ENCODE data around the gene RCN1. TPM values are rescaled to one million over a fixed set of nuclear protein-coding genes. Genes with fewer than 3 reads are reported as not detected.

RCN1 gene
- total and polyA plus RNA-seq, 4 donors = 35.9 to 58.1 (median 46.4) TPM

DNA sequence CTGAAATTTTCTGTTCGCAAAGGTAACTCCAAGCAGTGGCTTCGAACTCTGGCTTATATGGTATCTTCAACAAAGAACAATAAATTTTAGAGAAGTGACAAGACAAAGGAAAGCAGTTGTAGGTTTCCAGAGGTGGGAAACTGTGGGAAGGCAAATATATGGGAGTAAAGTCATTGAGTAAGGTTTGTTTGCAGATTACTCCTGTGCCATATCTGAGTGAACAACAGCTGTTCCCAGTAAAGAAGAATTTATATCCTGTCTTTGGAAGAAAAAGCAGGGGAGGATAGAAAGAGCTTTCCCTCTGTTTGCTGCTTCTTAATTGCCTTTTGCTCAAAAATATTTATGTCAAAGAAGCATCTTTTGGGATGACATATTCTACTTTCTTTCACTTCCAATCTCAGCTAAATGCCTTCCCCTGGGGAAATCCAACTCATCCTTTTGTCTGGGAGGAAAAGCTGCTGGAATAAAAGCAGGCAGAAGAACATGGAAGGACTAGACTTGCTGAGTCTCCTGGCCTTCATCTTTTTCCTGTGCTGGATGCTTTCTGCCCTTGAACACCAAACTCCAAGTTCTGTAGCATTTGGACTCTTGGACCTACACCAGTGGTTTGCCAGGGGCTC is 10.4 kb upstream of the RCN1 start:
- no peak overlapping the region for H3K27ac ChIP-seq (ENCODE audit: low read depth in 1 of 2, low read length in 2 of 2)
- DNase-seq (ENCODE audit: low spot score) = no peak
- no peaks in the 10 kb centered on the region for H3K4me1 ChIP-seq (ENCODE audit: control insufficient read depth in 4 of 4, insufficient read depth in 4 of 4, low read length in 3 of 4)
- no peak overlapping the region for H3K4me3 ChIP-seq (ENCODE audit: low read depth in 1 of 3, low read length in 3 of 3)
- no peaks in the 10 kb centered on the region for H3K36me3 ChIP-seq (ENCODE audit: control insufficient read depth in 4 of 4, insufficient read depth in 3 of 4, low read depth in 1 of 4, low read length in 3 of 4)
- H3K9me3 ChIP-seq (ENCODE audit: control insufficient read depth in 4 of 4, low read length in 3 of 4) = no peaks in the 10 kb centered on the region
- no peak overlapping the region for H3K9ac ChIP-seq (ENCODE audit: low read depth in 1 of 2, low read length in 2 of 2)
- TF ChIP-seq, protein P1, sequence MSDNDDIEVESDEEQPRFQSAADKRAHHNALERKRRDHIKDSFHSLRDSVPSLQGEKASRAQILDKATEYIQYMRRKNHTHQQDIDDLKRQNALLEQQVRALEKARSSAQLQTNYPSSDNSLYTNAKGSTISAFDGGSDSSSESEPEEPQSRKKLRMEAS (IDR thresholded peaks at IDR 0.05) = no peak
- no peak for TF ChIP-seq NR2F2 (IDR thresholded peaks at IDR 0.05)
- TF ChIP-seq SP1 (IDR thresholded peaks at IDR 0.05) = no peak
- TF ChIP-seq EGR1 (IDR thresholded peaks at IDR 0.05; ENCODE audit: low read depth in 2 of 2) = no peak
- TF ChIP-seq TAF1 (conservative IDR thresholded peaks at IDR 0.05) = no peak
- TF ChIP-seq YY1 (IDR thresholded peaks at IDR 0.05) = no peak
- TF ChIP-seq RAD21 (IDR thresholded peaks at IDR 0.05) = no peak
- no peak for TF ChIP-seq RXRA (IDR thresholded peaks at IDR 0.05)
- no peak for TF ChIP-seq CTCF (IDR thresholded peaks at IDR 0.05; ENCODE audit: low read depth, low read length, missing input control)
- TF ChIP-seq FOXA2 (IDR thresholded peaks at IDR 0.05) = no peak
- TF ChIP-seq HNF4G (IDR thresholded peaks at IDR 0.05) = no peak
- TF ChIP-seq JUND (IDR thresholded peaks at IDR 0.05) = no peak
- TF ChIP-seq ZBTB33 (IDR thresholded peaks at IDR 0.05) = no peak
- H3K27me3 ChIP-seq (ENCODE audit: control insufficient read depth in 4 of 4, insufficient read depth in 4 of 4, low read length in 3 of 4) = no peaks in the 10 kb centered on the region
- 91% methylated on average over 2 of the region's 2 CpGs for WGBS

DNA sequence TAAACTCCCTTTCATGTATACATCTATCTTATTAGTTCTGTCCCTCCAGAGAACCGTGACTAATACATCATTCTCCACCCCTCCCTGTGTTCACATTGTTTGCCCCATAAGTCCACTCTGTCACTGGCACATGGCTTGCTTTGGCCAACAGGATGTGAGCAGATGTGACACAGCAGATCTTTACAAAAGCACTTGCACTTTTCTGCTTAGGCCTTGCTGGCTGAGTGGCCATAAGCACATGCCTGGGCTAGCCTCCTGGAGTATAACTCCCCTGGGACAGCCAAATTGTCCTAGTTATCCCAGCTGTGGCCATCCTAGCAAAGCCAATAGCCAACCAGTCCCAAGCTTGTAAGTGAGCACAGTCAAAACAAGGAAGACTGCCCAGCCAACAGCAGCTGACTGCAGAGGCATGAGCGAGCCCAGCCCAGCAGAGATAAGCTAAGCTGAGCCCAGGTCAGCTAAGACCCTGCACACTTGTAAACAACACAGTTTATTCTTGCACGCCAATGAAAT is 9.7 kb upstream of the RCN1 start:
- WGBS = 83% methylated on average over 3 of the region's 3 CpGs

More for the DNA sequence above, 9.7 kb upstream of the RCN1 start:
- no peak overlapping the region for H3K9ac ChIP-seq (ENCODE audit: low read depth in 1 of 2, low read length in 2 of 2)
- TF ChIP-seq FOXA2 (IDR thresholded peaks at IDR 0.05) = no peak
- no peak for TF ChIP-seq HNF4A (conservative IDR thresholded peaks at IDR 0.05)
- no peak for TF ChIP-seq GABPA (IDR thresholded peaks at IDR 0.05 in 1 of 2, conservative IDR thresholded peaks at IDR 0.05 in 1 of 2)
- TF ChIP-seq HNF4G (IDR thresholded peaks at IDR 0.05) = no peak
- TF ChIP-seq, protein P2, sequence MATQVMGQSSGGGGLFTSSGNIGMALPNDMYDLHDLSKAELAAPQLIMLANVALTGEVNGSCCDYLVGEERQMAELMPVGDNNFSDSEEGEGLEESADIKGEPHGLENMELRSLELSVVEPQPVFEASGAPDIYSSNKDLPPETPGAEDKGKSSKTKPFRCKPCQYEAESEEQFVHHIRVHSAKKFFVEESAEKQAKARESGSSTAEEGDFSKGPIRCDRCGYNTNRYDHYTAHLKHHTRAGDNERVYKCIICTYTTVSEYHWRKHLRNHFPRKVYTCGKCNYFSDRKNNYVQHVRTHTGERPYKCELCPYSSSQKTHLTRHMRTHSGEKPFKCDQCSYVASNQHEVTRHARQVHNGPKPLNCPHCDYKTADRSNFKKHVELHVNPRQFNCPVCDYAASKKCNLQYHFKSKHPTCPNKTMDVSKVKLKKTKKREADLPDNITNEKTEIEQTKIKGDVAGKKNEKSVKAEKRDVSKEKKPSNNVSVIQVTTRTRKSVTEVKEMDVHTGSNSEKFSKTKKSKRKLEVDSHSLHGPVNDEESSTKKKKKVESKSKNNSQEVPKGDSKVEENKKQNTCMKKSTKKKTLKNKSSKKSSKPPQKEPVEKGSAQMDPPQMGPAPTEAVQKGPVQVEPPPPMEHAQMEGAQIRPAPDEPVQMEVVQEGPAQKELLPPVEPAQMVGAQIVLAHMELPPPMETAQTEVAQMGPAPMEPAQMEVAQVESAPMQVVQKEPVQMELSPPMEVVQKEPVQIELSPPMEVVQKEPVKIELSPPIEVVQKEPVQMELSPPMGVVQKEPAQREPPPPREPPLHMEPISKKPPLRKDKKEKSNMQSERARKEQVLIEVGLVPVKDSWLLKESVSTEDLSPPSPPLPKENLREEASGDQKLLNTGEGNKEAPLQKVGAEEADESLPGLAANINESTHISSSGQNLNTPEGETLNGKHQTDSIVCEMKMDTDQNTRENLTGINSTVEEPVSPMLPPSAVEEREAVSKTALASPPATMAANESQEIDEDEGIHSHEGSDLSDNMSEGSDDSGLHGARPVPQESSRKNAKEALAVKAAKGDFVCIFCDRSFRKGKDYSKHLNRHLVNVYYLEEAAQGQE (IDR thresholded peaks at IDR 0.05) = no peak
- TF ChIP-seq, protein P1 (IDR thresholded peaks at IDR 0.05) = no peak
- TF ChIP-seq EGR1 (IDR thresholded peaks at IDR 0.05; ENCODE audit: low read depth in 2 of 2) = no peak
- TF ChIP-seq, protein P3, sequence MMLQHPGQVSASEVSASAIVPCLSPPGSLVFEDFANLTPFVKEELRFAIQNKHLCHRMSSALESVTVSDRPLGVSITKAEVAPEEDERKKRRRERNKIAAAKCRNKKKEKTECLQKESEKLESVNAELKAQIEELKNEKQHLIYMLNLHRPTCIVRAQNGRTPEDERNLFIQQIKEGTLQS (IDR thresholded peaks at IDR 0.05) = no peak
- TF ChIP-seq NR2F2 (IDR thresholded peaks at IDR 0.05) = no peak
- TF ChIP-seq FOXA1 (IDR thresholded peaks at IDR 0.05) = no peak
- H3K4me1 ChIP-seq (ENCODE audit: control insufficient read depth in 4 of 4, insufficient read depth in 4 of 4, low read length in 3 of 4) = no peaks in the 10 kb centered on the region
- H3K36me3 ChIP-seq (ENCODE audit: control insufficient read depth in 4 of 4, insufficient read depth in 3 of 4, low read depth in 1 of 4, low read length in 3 of 4) = no peaks in the 10 kb centered on the region
- no peak overlapping the region for H3K27ac ChIP-seq (ENCODE audit: low read depth in 1 of 2, low read length in 2 of 2)
- H3K9me3 ChIP-seq (ENCODE audit: control insufficient read depth in 4 of 4, low read length in 3 of 4) = no peaks in the 10 kb centered on the region
- no peak for DNase-seq (ENCODE audit: low spot score)
- H3K27me3 ChIP-seq (ENCODE audit: control insufficient read depth in 4 of 4, insufficient read depth in 4 of 4, low read length in 3 of 4) = no peaks in the 10 kb centered on the region
- no peak overlapping the region for H3K4me3 ChIP-seq (ENCODE audit: low read depth in 1 of 3, low read length in 3 of 3)
